ENCODE results near the gene GUCY1A1. TPM values are rescaled to one million over a fixed set of nuclear protein-coding genes. Genes with fewer than 3 reads are reported as not detected.

The GUCY1A1 gene
- total and polyA plus RNA-seq, 10 donors = 2.0 to 44.9 (median 23.1) TPM

GRCh38 chr4:155738548-155738947 lies 71.9 kb downstream of the GUCY1A1 start:
- no peak for TF ChIP-seq POLR2AphosphoS5 (IDR thresholded peaks at IDR 0.05)
- TF ChIP-seq CTCF (IDR thresholded peaks at IDR 0.05 in 8 of 11, conservative IDR thresholded peaks at IDR 0.05 in 3 of 11) = no peak
- no peak for TF ChIP-seq POLR2A (IDR thresholded peaks at IDR 0.05)
- Histone ChIP-seq H3K27ac (no peak overlapping the region), H3K36me3 (no peaks in the 10 kb centered on the region), H3K9me3 (no peaks in the 10 kb centered on the region), H3K4me1 (no peaks in the 10 kb centered on the region), H3K4me3 (no peak overlapping the region), H3K27me3 (replicated peaks in 1 of 7) (no peaks in the 10 kb centered on the region)
- 85 to 99% (median 89%) methylated on average over 2 of the region's 2 CpGs for WGBS, 5 donors
- DNase-seq = no peak
- intact Hi-C loops (cut with DNase I; ENCODE audit: low total_unique reads) = no loop called here

- intact Hi-C loops (cut with DNase I; ENCODE audit: low total_unique reads) = no loop called here
- 87 to 100% (median 96%) methylated on average over 1 of the region's 1 CpG for WGBS, 5 donors
- no peak for TF ChIP-seq CTCF (IDR thresholded peaks at IDR 0.05 in 8 of 11, conservative IDR thresholded peaks at IDR 0.05 in 3 of 11)
- Histone ChIP-seq H3K4me3 (no peak overlapping the region), H3K4me1 (no peaks in the 10 kb centered on the region), H3K27me3 (replicated peaks in 1 of 7) (no peaks in the 10 kb centered on the region), H3K27ac (no peak overlapping the region), H3K36me3 (no peaks in the 10 kb centered on the region), H3K9me3 (no peaks in the 10 kb centered on the region)
- no peak for DNase-seq
Measured at GRCh38 chr4:155741546-155741945, 74.9 kb downstream of the GUCY1A1 start.

GRCh38 chr4:155742310-155743015 lies 75.8 kb downstream of the GUCY1A1 start:
- H3K36me3 ChIP-seq = no peaks in the 10 kb centered on the region
- no peaks in the 10 kb centered on the region for H3K9me3 ChIP-seq
- no peak for DNase-seq
- WGBS, 5 donors = 70 to 89% (median 78%) methylated on average over 3 of the region's 3 CpGs
- H3K27me3 ChIP-seq (replicated peaks in 1 of 7) = no peaks in the 10 kb centered on the region
- intact Hi-C loops (cut with DNase I; ENCODE audit: low total_unique reads) = no loop called here
- no peak overlapping the region for H3K4me3 ChIP-seq
- H3K27ac ChIP-seq = no peak overlapping the region
- no peak for TF ChIP-seq CTCF (IDR thresholded peaks at IDR 0.05 in 8 of 11, conservative IDR thresholded peaks at IDR 0.05 in 3 of 11)
- no peak for TF ChIP-seq POLR2A (IDR thresholded peaks at IDR 0.05)
- TF ChIP-seq POLR2AphosphoS5 (IDR thresholded peaks at IDR 0.05) = no peak
- H3K4me1 ChIP-seq = no peaks in the 10 kb centered on the region

GRCh38 chr4:155745984-155746383 lies 79.3 kb downstream of the GUCY1A1 start:
- H3K9me3 ChIP-seq = no peaks in the 10 kb centered on the region
- DNase-seq = no peak
- H3K4me3 ChIP-seq = no peak overlapping the region
- H3K27ac ChIP-seq = no peak overlapping the region
- intact Hi-C loops (cut with DNase I; ENCODE audit: low total_unique reads) = no loop called here
- 81 to 93% (median 83%) methylated on average over 5 of the region's 5 CpGs for WGBS, 5 donors
- TF ChIP-seq CTCF (IDR thresholded peaks at IDR 0.05 in 8 of 11, conservative IDR thresholded peaks at IDR 0.05 in 3 of 11) = no peak
- no peak for TF ChIP-seq POLR2A (IDR thresholded peaks at IDR 0.05)
- TF ChIP-seq POLR2AphosphoS5 (IDR thresholded peaks at IDR 0.05) = no peak
- H3K36me3 ChIP-seq = no peaks in the 10 kb centered on the region
- no peaks in the 10 kb centered on the region for H3K4me1 ChIP-seq
- no peaks in the 10 kb centered on the region for H3K27me3 ChIP-seq (replicated peaks in 1 of 7)

Data from spleen (tissue), 11 donors.